Measurements from ENCODE around the gene SLC38A2.

The SLC38A2 gene

DNA sequence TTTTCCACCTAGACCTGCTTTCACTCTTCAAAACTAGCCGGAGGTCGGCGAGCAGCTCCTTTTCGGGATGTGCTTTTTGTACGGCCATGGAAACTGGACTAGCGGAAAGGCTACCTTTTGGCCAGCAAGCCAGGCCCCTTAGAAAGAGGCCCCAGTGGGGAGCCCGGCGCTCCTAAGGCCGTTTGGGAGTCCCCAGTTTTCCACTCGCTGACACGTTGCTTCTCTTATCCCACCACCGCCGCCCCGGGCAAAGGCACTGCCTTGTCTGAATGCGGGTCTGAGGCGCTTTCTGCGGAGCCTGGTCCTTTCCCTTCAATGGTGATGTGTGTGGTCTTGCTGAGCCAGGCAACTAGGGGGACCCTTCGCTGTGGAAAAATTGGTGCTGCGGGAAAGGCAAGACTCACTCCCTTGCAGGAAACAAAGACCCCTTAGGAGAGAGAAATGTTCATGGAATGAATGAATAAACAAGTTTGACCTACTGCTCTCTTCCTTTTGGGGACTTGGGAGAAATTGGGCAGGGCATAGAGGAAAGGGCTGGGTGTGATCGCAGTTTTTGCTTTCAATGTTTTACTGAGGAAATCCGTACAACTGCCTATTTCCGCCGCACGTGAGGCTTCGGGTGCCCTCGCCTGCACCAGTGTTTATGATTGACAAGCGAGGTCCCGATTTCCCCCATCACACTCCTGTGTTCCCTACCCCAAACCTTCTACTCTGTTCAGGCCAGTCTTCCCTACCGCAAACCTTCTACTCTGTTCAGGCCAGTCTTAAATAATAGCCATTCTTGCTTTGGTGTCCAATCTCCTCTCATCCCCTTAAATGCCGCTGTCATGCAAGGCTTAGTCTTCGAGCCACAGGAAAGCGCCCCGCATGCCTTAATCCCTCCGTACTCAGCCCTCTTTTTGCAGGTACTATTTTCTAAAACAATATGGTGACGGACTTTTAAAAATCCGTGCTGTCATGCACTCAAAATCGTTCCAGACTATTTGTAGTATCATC is 1.0 kb upstream of the SLC38A2 start:
- peak; percentile 53 for DNase-seq

DNA sequence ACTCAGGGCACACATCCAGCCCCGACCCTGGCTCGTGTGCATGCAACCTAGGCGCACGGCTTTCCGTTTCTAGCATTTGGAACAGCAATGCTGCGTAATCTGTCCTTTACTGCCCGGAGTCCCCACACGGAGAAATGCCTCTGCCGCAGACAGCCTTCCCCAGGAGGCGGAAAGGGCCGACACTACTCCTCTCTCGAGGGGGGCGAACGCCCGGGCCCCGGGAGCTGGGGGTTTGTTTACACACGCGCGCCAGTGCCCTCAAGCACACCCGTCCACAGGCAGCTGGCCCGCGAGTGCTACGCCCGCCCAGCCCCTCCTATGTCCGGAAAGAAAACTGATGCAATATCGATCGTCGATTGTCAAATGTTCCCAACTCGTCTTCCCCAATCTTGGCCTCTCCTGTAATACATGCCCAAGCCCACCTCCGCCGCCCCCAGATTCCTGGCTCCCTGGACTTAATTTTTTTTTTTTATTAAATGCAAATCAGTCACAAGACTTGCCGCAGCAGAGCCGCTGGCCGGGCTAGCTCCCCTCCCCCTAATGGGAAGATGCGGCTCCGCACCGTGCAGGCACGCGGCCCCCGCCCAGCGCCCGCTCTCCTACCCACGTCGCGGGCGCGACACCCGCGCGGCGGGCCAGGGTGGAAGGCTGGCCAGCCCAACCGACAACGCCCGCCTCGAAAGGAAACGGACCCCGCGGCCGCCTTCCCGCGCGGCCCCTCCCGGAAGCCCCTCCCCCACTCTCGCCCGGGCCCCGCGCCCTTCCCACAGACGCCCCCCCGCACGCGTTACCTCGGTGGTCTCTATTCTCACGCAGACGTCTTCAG is 642 bp downstream of the SLC38A2 start:
- peak; percentile 30 for DNase-seq

DNA sequence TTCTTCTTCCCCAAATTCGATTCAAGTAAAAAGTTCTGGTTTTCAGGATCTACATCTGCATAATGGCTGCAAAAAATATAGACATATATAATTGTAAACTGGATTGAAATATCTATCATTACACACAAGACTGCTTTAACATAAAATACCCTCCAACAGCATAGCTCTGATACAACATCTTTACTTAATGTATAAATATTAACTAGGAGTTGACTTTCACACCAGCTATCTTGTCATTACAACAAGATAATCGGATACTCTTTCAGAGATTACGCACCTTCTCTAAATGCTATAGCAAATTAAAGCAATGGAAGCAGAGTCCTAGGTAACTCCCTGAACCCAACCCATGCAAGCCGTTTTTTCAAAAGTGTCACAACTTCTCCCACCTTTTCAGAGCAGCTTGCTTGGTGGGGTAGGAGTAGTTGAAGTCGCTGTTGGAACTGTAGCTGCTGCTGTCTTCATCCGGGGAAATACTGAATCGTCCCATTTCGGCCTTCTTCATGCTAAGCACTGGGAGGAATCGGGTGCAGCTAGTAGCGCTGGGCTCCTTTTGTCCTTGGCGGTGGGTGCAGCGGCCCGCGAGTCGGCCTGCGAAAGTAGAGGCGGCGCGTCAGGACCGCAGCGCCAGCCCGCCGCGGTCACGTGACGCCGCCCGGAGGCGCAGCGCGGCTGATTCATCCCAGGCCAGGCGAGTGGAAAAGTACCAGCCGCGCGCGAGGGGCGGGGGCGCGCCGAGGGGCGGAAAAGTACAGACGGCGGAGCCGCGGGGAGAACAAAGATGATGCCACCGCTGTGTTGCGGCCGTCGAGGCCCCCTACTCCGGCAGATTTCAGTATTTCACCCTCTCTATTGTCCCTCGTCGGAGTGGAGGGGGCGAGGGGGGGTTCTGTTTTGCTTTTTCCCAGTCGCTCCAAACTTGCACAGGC is 1.5 kb downstream of the SLC38A2 start:
- DNase-seq, result peak; percentile 87

DNA sequence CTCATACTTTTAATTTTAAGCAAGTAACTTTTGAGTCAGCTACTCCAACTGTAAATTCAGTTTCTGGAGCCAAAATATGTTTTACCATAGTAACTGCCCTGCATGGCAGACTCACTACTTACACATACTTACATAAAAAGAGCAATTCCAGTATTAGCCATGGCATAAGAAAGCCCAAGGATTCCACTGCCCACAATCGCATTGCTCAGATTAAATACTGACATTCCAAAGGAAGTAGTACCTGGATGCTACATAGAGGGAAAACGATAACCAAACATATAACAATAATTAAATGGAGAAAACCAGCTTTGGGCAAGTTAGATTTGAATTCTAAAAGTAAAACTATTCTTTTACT is 2.2 kb downstream of the SLC38A2 start:
- DNase-seq, result no peak

DNA sequence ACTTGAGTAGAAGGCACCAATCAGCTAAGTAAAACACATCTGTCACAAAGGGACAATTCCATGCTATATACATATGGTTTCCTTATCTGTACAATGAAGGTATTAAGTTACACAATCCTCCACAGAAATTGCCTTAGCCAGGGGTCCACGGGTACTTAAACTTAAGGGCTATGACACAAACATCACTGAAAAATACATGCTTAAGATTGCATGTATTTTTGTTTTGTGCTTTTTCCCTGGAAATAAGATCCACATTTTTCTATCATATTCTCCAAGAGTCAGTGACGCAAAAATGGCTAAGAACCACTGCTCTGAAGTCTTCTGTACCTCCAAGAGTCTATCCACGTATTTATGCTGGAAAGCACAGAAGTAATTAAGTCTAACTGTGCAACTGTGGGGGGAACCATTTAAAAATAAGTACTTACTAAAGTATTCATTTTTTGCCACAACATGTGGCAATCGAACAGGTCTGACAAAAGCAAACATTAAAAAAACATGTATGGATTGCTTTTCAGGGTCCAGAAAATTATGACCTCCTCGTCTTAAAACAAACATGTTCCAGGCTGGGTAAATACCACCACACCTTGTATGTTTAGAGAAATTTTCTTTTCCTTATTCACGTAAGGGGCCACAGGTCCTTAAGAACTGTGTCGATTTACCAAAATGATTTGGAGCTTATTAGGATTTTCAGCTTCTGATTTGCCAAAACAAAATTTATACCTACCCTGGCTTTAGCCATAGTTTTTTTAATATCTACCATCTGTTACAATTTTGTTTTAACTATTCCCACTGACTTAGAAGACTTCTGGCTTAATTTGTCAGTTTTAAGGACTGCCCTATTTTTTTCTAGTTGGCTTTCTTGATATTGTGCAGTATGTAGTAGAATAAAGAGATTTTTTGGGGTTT is 2.8 kb downstream of the SLC38A2 start:
- DNase-seq, result no peak

DNA sequence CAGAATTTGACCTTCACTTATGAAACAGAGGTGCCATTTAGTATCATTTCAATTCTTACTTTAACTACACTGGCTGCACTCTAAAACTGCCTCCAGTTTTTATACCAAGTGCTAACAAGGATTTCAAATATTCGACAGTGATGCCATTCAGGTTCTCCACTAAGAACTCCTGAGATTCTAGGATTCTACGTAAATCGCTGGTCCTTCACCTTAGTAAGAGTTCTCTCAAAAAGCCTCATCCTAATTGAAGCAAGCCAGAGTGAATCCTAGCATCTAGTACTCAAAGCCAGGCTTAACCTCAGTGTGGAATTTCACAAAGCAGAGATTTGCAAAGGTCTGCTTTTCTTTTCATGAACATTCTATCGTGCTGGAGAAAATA is 3.5 kb downstream of the SLC38A2 start:
- no peak for DNase-seq

DNA sequence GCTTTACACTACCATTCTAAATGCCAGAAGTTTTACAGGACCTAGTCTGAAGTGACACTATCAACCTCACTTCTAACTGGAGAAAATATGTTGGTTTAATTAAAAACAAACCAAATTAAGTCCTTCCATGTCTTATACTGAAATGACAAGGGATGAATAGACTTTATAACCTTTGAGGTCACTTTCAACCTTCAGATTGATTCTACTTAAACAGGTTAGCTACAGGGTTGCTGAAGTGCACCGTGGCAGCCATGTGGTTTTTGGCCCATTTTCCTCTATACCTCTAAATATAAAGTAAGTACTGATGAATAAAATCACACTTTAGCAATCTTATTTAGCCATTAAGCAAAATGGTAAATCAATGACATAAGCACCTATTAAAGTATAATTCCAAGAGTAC is 3.9 kb downstream of the SLC38A2 start:
- DNase-seq, result no peak

DNA sequence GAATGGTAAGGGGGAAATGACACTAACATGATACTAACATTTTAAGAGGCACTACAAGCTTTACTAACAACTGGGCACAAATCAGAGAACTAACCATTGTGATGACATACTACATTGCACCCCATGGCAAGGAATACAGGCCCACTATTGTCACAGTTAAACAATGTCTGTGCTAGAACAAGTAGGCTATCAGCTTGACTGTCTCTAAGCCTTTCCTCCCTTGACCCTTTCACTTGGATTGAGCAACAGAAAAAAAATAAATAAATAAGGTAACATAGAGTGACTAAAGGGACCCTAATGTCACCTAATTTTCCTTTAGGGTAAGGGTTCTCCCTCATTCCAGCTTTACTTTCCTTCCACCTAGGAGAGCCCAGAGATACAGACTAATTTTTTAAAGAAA is 4.4 kb downstream of the SLC38A2 start:
- DNase-seq, result no peak

DNA sequence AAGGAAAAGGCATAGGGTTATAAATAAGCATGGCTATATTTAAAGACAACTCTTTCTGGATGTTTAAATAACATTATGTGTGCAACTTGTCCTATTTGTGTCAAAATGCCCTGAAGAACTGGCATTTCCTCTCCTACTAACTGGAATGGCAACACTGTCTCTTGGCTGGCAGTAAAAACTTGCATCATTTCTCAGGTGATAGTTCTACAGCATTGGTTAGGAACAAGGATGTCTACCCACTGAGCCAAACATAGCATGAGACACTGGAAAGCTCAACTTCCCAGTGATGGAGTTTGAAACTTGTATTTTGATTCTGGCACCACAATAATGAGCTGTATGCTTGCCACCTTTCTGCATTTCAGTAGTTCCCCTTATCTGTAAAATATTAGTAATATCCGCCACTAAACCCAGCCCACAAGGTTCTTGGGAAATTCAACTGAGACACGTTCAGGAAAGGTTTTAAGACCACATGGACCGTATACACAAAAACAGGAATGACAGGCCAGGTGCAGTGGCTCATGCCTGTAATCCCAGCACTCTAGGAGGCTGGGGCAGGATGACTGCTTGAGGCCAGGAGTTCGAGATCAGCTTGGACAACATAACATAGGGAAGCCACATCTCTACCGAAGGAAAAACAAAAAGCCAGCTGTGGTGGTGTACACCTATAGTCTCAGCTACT is 5.1 kb downstream of the SLC38A2 start:
- DNase-seq, result no peak

DNA sequence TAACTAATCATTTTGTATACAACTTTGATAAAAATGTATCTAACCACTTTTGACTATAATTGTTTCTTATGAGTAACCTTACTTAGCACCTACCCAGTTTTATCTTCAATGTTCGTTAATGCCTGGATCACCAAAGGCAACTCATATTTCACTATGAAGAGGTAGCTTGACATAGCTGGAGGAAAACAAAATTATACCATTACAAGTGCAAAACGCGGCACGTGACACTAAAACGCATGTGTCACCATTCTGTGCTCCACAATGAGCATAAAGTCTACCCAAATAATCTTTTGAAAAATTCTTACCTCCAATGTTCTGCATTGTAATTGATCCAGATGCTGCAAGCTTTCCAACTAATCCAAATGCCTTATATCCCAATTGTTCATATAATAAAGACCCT is 5.8 kb downstream of the SLC38A2 start:
- no peak for DNase-seq

DNA sequence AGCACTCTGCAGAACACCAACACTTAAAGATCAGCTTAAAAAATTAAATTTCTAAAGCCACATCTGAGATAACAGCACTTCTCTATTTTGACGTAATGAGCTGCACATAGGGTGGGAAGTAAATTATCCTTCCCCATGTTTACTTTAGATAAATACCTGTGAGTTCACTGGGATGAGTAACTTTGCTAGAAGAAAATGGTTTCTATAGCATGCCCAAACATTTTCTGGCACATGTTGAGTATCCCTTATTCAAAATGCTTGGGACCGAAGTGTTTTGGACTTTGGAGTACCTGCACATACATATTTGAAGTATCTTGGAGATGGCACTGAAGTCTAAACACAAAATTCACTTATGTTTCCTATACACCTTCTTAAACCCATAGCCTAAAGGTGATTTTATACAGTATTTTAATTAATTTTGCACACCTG is 6.6 kb downstream of the SLC38A2 start:
- DNase-seq, result no peak

DNA sequence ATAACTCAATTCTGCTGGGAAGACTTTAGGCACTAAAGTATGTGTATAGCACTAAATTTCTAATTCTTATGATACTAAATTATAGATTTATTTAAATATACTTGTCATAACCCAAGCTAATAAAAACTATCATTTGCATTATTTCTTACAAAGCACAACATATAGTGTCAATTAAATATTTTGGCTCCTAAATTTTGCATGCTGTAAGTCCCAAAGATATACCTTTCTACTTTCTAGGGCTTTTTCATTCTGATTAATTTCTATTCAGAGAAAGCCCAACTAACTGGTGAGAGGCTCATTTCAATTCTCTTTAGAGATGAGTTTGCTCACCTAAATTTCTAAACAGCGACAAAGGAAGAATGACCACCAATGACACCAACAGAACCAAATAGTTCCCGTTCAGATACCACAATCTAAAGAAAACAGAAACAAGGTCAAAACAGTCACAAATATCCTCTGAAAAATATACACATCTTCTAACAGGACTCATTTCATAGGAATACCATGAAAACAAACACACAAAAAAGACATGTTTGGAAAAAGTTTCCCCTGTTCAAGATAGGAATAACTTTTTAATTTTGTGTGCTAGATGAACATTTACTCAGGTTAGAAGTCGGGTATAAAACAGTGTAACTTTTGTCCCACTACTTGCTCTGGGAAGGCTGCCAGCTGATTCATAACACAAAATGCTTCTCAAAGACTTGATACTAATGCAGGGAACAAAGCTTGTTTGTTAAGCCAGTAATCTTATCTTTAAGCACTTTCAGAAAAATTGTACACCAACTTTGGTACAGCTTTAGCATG is 7.6 kb downstream of the SLC38A2 start:
- DNase-seq, result no peak

DNA sequence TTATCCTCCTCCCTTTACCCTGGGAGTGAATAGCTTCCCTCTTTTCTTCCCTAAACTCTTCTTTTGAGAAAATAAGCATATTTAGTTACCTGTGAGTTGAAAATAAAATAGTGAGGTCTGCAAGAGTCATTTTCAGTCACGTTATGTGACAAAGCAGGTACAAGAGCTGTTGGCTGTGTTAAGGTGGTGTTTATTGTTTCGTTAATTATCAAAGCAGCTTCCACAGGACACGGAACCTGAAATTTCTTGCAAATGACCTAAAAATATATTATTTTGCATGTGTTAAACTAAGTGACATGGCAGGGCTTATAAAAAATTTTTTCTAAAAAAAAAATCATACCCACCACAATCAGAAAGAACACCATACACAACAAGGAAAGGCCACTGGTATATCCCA is 8.3 kb downstream of the SLC38A2 start:
- DNase-seq, result no peak

DNA sequence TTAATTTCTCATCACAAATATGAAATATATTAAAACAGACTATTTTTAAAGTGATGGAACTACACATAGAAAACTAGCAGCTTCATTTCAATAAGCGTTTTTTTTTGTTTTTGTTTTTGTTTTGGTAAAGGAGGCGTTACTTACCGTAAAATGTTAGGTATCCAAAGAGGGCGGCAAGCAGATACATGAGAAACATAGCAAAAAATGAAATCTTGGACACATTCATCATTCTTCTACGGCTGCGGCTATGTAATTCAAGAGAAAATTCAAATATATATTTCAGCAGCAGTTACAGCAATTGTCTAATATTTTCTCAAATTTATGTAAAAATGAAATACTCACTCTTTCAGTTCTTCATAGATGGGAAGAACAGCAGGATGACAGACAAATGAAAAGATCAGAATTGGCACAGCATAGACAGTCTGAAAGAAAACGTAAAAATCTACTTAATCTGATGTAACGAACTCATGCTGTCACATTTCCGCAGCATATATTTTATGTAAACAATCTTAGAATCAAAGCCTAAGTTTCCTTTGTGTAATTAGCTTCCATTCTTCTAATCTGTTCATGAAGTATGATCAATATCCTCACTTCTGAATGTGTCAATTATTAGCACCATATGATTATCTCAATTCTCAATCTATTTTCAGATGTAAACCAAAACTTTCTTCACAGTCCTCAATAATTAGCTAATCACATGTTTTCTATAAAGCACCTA is 8.8 kb downstream of the SLC38A2 start:
- no peak for DNase-seq

DNA sequence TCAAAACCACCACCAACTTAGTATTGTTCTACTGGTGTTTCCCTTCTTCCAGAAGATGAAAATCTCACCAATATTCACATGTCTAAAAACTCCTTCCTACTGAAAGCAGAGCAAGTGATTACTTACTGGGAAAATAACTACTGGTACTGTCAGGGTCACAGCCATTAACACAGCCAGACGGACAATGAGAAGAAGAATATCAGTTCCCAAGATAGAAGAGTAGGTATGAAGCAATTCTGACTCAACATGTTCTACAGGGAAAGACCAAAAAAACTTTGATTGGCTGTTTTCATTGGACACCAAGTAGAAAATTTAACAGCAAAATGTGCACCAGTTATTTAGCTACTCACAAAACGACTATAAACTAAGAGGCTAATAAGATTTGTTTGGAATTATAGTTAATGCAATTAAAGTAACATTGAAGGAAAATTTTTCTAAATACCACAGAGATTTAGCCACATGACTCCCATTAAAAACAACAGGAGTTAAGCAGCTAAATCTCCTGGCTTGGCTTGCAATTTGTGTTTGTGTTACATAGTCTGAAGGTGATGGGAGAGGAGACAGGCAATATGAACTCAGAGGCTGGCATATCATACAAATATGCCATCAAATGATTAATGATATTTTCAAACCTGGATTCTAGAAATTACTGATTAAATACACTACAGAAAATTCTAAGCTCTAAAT is 9.5 kb downstream of the SLC38A2 start:
- DNase-seq, result no peak

DNA sequence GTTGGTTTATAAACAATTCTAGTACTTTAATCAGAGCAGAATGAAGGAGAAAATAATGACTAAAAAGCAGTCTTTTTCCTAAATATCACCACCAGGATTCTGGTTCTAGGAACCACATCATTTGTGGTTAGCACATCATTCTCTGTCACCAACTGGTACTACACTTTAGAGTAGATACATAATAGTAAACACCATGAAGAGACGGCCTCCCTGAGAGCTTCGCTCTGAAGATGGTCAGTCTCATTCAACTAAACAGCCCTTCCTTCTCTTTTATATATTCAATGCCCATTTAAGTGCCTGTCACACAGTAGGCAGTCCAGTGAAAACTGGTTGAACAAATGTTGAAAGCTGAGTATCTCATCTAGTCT is 10.9 kb downstream of the SLC38A2 start:
- no peak for DNase-seq

DNA sequence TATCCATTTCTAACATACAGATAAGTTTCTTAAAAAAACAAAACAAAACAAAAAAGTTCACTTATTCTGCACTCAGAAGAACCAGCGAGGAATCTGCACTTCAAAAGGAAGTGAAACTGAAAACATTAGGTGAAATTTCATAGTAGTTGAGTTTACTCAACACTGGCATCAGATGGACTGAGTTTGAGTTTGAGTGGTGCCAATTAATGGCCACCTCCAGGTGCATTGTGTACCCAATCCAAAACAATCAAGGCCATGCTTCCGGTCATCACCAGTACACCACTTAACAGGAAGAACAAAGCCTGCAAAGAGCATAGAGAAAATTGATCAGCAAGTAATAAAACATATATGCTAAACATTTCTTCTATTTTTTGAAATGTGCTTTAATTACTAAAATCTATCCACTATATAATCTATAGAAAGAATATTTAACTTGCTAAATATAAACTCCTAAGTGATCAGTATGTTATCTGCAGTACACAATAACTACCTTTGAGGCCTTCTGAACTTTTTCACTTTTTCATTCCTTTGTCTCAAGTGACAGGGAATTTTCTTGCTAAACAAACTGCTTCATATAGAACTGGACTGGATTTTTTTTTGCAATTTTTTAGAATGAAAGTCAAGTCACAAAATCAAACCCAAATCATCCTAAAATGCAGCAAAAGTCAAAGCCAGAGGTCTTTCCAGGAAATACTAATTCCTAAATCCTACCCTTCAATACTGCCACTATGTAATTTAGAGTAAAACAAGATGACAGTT is 11.5 kb downstream of the SLC38A2 start:
- DNase-seq, result no peak

DNA sequence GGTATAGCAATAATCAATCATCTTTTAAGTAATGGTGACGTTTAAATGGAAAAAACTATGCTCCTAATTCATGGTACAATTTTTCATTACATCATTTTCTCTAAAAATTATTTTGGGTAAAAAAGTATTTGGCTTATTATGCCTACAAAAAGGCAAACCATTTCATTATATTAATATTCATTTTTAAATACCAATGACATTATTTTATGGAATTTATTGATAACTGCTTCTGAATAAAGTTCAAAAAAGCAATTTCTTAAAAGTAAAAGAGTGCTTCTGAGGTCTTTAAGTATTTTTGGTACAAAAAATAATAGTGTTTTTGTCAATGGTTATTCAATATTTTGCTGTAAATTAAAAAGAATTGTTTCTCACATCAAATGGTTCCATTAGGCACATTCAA is 12.2 kb downstream of the SLC38A2 start:
- DNase-seq, result no peak

Data from 8988T (cell line).